Osteocyte (in vitro differentiated cells): ENCODE results near the gene AVEN. TPM values are rescaled to one million over a fixed set of nuclear protein-coding genes. Genes with fewer than 3 reads are reported as not detected.
A peak's percentile ranks its signal among the peaks of the same experiment; 100 is the strongest.

ENCODE experiments used
- DNase-seq: peaks from one replicate; pipeline ENCODE4 v3.0.0; 2021; ENCODE audit warnings: mixed read lengths; ENCODE audit not compliant: unreplicated experiment; ENCODE audit errors: extremely low spot score
- H3K27ac Mint-ChIP-seq: one replicate; pipeline ENCODE4 v1.8.0; 2021; ENCODE audit warnings: mild to moderate bottlenecking, mixed read lengths; ENCODE audit not compliant: unreplicated experiment
- H3K27me3 Mint-ChIP-seq: one replicate; pipeline ENCODE4 v1.8.0; 2021; ENCODE audit warnings: mixed read lengths; ENCODE audit not compliant: unreplicated experiment
- H3K36me3 Mint-ChIP-seq: one replicate; pipeline ENCODE4 v1.8.0; 2021; ENCODE audit warnings: mixed read lengths; ENCODE audit not compliant: unreplicated experiment
- H3K4me1 Mint-ChIP-seq: one replicate; pipeline ENCODE4 v1.8.0; 2021; ENCODE audit warnings: mixed read lengths; ENCODE audit not compliant: unreplicated experiment
- H3K4me3 Mint-ChIP-seq: one replicate; pipeline ENCODE4 v1.8.0; 2021; ENCODE audit warnings: mild to moderate bottlenecking, moderate library complexity, mixed read lengths; ENCODE audit not compliant: unreplicated experiment
- H3K9me3 Mint-ChIP-seq: one replicate; pipeline ENCODE4 v1.8.0; 2021; ENCODE audit warnings: mixed read lengths; ENCODE audit not compliant: unreplicated experiment
- CTCF ChIP-seq: fragments of 200-600 bp; sonication (generic); IDR thresholded peaks from 2 replicates; pipeline ENCODE4 v1.5.0; 2021; ENCODE audit warnings: antibody characterized with exemption, mild to moderate bottlenecking, moderate library complexity
- total RNA-seq: library from RNA; stranded (reverse); gene quantifications from 2 replicates; pipeline ENCODE4 v1.2.1, GENCODE V29; 2021

The AVEN gene
- total RNA-seq, 1 donor from 2014 or later: 12.5 TPM

- peak; percentile 54 for DNase-seq
- Mint-ChIP-seq H3K4me1 (peaks cover 17% of the 10 kb centered on the region), H3K9me3 (no peaks in the 10 kb centered on the region), H3K4me3 (no peak overlapping the region), H3K27me3 (no peaks in the 10 kb centered on the region), H3K27ac (no peak overlapping the region), H3K36me3 (peaks cover 4% of the 10 kb centered on the region)
- no peak for TF ChIP-seq CTCF
These were observed 180.2 kb downstream of the AVEN start for GRCh38 chr15:33858836-33859235.

- TF ChIP-seq CTCF: no peak
- peaks cover 20% of the 10 kb centered on the region for H3K4me1 Mint-ChIP-seq
- no peaks in the 10 kb centered on the region for H3K9me3 Mint-ChIP-seq
- peaks cover 4% of the 10 kb centered on the region for H3K36me3 Mint-ChIP-seq
- DNase-seq: peak; percentile 83
- H3K27me3 Mint-ChIP-seq: no peaks in the 10 kb centered on the region
- H3K4me3 Mint-ChIP-seq: no peak overlapping the region
- no peak overlapping the region for H3K27ac Mint-ChIP-seq
These were observed 181.3 kb downstream of the AVEN start for GRCh38 chr15:33857726-33858125.

GRCh38 chr15:33852570-33852969 lies 186.4 kb downstream of the AVEN start:
- no peak for TF ChIP-seq CTCF
- H3K9me3 Mint-ChIP-seq: no peaks in the 10 kb centered on the region
- H3K4me1 Mint-ChIP-seq: peaks cover 6% of the 10 kb centered on the region
- no peak overlapping the region for H3K4me3 Mint-ChIP-seq
- H3K36me3 Mint-ChIP-seq: no peaks in the 10 kb centered on the region
- H3K27me3 Mint-ChIP-seq: no peaks in the 10 kb centered on the region
- DNase-seq: no peak
- H3K27ac Mint-ChIP-seq: no peak overlapping the region

GRCh38 chr15:33852094-33852493 lies 186.9 kb downstream of the AVEN start:
- TF ChIP-seq CTCF: no peak
- H3K27ac Mint-ChIP-seq: no peak overlapping the region
- DNase-seq: no peak

GRCh38 chr15:33851079-33851478 lies 187.9 kb downstream of the AVEN start:
- Mint-ChIP-seq H3K36me3 (no peaks in the 10 kb centered on the region), H3K27ac (no peak overlapping the region), H3K27me3 (no peaks in the 10 kb centered on the region), H3K4me1 (peaks cover 6% of the 10 kb centered on the region), H3K9me3 (no peaks in the 10 kb centered on the region), H3K4me3 (no peak overlapping the region)
- TF ChIP-seq CTCF: no peak
- DNase-seq: no peak

More at GRCh38 chr15:33852094-33852493, 186.9 kb downstream of the AVEN start:
- no peaks in the 10 kb centered on the region for H3K9me3 Mint-ChIP-seq
- H3K36me3 Mint-ChIP-seq: no peaks in the 10 kb centered on the region
- no peak overlapping the region for H3K4me3 Mint-ChIP-seq
- peaks cover 6% of the 10 kb centered on the region for H3K4me1 Mint-ChIP-seq
- H3K27me3 Mint-ChIP-seq: no peaks in the 10 kb centered on the region
